ENCODE data around the gene EPN3.

- TF ChIP-seq CTCF (IDR thresholded peaks at IDR 0.05) = no peak
- TF ChIP-seq POLR2A (IDR thresholded peaks at IDR 0.05) = no peak
Observed at GRCh38 chr17:50587571-50587970, 55.0 kb downstream of the EPN3 start.

Measured in heart left ventricle (tissue), 13 donors.